ENCODE data around the gene SLC16A3.
"Not testable (repeated sequence)": the region's sequence is repeated elsewhere in the genome, so short reads cannot be mapped to it uniquely, and the experiment has no call there.

The SLC16A3 gene

GRCh38 chr17:82228842-82229697, at the start of gene SLC16A3:
SLC16A3 (plus strand) TSS chr17:82229042; CDS start chr17:82236009, 6,967 bp downstream.
- DNase-seq, result peak in 1 of 2 experiments; percentile 57

DNA sequence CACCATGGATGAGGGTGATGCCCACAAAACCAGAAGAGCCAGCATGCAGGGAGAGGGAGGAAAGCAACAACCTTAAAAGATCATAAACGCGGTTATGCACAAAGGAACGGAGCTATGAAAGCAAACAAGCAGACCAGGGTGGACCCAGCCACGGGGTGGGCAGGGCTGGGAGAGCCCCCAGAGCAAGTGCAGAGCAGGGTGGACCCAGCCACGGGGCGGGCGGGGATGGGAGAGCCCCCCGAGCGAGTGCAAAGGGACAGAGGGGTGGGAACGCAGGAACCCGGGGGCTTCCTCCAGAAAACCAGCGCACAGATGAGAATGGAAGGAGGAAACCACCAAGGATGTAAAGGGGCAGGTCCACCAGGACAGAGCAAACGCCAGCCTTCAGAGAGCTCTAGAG, 49.4 kb upstream of the SLC16A3 start:
- DNase-seq, result no peak

GRCh38 chr17:82179946-82180475, 48.8 kb upstream of the SLC16A3 start:
- DNase-seq, result no peak

GRCh38 chr17:82180776-82181528, 47.9 kb upstream of the SLC16A3 start:
- no peak for DNase-seq

GRCh38 chr17:82184761-82185160, 44.1 kb upstream of the SLC16A3 start:
- DNase-seq, result no peak

- DNase-seq, result no peak
These were observed 42.6 kb upstream of the SLC16A3 start for GRCh38 chr17:82186221-82186620.

DNA sequence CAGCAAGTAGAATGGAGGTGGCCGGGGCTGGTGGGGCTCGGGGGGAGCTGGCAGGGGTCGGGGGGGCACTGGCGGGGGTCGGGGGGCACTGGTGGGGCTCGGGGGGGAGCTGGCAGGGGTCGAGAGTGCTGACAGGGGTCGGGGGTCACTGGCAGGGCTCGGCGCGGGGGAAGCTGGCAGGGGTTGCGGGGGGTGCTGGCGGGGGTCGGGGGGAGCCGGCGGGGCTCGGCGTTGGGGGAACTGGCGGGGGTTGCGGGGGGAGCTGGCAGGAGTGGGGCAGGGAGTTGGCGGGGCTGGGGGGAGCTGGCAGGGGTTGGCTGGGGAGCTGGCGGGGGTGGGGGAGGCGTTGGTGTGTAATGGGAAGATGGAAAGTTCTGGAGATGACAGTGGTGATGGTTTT, 41.3 kb upstream of the SLC16A3 start:
- no peak for DNase-seq

DNA sequence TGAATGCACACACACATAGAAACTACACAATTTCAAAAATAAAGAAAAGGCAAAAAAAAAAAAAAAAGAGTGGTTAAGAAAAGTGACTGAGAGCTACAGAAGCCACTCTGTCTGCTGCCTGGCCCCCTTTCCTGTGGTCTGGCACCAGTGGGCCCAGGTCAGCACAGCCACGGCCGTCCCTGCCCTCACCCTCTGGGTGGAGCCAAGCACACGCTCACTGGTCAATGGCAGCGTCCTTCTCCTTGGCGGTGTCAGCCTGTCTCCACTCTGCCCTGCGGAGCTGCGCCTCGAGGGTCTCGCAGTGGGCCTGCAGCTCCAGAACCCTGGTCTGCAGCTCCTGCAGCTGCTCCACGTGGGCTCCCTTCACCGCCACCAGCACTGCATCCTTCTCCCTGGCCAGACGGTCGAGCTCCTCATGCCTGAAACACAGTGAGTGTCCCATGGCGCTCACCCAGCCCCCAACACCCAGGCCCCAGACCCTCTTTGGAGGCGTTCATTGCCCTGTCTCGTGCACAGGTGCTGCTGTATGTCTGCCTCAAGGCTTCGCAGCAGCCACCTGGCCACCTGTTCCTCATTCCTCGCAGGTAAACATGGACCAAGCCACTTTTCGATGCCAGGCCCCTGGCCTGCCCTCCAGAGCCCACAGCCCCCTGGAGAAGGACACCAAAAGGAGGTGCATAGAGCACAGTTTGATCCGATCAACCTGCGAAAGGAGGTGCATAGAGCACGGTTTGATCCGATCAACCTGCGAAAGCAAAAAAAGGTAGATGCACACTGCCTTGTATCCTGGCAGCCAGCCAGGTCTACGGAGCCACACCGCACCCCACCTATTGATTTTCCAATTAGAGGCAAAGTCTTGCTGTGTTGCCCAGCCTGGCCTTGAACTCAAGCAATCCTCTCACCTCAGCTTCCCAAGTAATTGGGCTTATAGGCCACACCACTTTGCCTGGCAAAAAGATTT, 40.6 kb upstream of the SLC16A3 start:
- no peak for DNase-seq

DNA sequence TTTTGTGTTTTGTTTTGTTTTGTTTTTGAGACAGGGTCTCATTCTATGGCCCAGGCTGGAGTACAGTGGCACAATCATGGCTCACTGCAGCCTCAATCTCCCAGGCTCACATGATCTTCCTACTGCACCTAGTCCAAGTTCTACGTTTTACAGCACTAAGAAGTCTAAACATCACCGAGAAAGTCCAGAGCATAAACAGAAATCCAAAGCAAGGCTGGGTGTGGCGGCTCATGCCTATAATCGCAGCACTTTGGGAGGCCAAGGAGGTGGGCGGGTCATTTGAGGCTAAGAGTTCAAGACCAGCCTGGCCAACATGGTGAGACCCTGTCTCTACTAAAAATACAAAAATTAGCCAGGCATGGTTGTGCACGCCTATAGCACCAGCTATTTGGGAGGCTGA, 35.8 kb upstream of the SLC16A3 start:
- DNase-seq, result not testable (repeated sequence)

DNA sequence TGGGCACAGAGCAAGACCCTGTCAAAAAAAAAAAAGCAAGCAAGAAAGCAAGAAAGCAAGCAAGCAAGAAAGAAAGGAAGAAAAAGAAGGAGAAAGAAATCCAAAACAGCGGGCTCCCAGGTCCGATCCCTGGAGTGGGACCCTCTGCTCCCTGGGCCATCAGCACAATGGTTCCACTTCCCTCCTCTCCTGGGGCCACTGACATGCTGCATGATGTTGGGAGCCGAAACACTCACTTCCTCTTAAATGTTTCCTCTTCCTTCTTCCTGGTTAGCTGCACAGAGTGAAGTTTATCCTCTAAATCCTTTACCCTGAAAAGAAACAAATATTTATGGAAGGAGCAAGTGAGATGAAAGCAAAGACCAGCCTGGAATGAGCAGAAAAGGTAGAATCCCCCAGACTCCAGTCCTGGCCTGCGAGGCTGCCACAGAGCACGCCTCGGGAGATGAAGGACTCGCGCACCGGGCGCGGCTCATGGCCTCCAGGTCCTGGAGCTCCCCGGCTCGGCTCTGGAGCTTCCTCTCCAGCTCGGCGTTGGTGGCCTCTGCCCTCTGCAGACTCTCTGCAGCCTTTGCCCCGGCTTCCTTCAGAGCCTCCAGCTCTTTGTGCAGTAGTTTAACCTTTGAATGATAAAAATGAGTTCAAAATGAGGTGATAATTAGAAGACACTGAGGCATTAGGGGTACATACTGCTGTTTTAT, 35.2 kb upstream of the SLC16A3 start:
- no peak for DNase-seq

- DNase-seq, result no peak
These were observed 34.1 kb upstream of the SLC16A3 start for GRCh38 chr17:82194765-82195164.

DNA sequence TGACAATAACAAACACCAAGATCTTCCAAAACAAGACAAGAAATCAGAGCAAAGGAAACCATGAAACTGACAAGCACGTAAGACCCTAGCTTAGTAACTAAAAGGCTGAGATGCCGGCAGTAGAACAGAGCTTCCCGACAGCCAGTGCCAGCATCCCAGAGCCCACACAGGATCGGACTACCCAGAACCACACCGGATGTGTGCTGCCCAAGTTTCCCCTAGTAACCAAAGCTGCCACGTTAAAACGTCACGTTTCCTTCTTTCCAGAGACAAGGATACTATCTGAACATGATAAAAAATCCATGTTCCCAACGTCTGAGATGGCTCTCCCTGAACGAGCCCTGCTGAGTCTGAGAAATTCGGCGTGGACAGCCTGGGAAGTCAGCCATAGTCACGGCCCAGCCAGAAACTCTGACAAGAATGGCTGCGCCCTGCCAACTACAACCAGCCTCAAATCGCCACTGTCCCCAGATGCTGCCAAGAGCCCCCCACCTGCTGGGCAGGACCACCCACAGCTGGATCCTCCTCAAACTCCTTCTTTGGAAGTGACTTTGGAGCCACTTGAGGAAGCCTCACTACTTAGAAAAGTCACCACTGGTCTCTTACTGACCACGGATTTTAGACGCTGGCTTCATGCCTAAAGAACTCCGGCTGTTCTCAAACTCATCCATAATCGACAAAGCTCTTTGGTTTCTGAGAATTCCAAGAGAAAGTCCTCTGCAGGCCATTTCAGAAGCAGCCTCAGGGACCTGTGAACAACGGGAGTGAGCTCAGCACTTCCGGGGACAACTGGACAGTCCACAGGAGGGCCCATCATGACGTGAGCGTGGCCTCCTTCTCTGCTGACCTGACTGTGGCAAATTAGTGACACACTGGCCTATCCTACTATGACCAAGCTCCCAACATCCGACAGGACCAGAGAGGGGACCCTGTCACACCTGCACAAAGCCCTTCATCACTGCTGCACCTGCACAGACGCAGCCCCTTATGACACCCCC, 32.9 kb upstream of the SLC16A3 start:
- no peak for DNase-seq

- no peak for DNase-seq
These were observed 30.8 kb upstream of the SLC16A3 start for GRCh38 chr17:82198092-82198491.

GRCh38 chr17:82199496-82199895, 29.3 kb upstream of the SLC16A3 start:
- no peak for DNase-seq

DNA sequence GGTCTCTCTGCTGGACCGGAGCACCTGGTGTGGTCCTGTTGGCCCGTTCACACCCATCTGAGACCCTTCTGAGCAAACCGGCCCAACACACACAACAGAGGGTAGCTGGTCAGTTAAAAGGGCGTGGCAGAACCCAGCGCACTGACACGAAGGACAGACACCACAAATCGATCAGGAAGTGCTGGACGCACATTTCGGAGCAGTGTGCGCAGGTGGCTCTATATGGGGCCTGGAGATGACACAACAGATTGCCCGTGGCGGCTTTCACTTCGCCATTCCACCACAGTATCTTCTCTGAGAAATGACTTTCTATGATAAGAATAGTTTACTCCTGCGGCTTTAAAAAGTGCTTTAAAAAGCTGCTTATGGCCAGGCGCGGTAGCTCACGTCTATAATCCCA, 28.7 kb upstream of the SLC16A3 start:
- DNase-seq, result no peak

DNA sequence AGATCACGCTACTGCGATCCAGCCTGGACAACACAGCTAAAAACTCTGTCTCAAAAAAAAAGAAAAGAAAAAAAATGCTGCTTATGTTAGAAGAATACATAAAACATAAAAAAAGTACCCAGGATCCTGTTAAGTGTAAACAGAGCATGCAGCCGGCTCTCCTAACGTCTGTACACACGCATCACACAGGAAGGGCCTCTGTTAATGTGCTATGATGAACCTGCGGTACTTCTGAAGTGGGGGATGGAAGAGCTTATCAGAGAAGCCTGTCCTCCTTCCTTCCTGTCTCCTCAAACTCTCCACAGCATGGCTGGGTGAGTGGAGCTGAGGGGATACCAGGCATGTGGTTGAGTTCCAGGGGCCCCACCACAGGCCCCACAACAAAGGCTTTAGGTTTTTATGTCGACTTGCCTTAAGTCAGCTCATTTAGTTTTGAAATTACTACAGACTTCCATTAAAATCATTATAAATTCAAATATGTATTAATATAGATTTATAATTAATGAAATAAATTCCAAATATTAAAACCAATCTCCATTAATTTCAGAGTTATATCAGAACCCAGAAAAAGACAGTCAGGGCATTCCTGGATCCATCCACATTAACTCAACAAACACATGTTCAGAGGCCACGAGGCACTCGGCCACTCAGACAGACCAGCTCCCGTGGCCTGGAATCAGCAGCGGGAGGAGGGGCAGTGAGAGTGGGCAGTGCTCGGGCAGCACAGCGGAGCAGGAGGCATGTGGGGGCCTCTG, 27.9 kb upstream of the SLC16A3 start:
- DNase-seq, result no peak

- no peak for DNase-seq
These were observed 27.3 kb upstream of the SLC16A3 start for GRCh38 chr17:82201498-82201910.

GRCh38 chr17:82202981-82203380, 25.9 kb upstream of the SLC16A3 start:
- DNase-seq, result no peak

- no peak for DNase-seq
These were observed 24.9 kb upstream of the SLC16A3 start for GRCh38 chr17:82203920-82204319.

Measured in SW 1271 (cell line).